ENCODE measurements around the gene MKRN2OS.
A peak's percentile ranks its signal among the peaks of the same experiment; 100 is the strongest.

MKRN2OS gene

DNA sequence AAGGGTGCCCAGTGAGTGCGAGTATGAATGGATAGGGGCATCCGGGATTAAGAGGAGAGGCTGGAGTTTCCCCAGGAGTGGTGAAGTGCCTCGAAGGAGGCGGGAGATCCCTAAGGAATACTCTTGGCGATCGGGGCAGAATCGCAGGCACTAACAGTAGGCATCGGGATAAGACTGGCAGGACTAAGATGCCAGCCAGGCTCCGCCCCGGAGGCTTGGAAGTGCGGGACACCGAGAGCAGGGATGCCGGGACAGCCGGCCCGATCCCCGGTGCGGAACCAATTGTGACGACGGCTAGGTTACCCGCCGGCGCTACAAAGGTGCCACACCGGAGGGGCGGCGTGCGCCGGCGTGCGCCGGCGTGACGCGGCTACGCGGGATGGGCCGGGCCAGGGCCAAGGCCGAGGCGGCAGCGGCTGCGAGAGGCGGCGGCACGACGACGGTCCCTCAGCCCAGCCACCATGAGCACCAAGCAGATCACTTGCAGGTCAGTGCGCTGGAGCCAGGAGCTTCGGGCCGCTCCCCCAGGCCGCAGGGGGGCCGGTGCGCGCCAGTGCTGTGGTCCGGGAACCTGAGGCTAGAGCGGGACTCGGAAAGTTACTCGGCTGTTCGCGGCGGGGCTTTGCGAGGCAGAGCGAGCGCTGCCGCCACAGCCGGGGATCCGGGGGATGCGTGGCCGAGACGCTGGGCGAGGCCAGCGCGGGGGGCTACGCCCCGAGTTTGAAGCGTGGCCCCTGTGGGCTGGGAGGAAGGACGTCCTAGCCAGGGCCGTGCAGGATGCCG is 11.6 kb upstream of the MKRN2OS start, which contains the start of gene MKRN2 (continued):
- TF ChIP-seq ZNF239 (tag by site-specific recombination; IDR thresholded peaks at IDR 0.05), result 0 out of 2 replicates have a peak, but pooled peaks have one; percentile 7
- TF ChIP-seq ZNF621 (tag by site-specific recombination; IDR thresholded peaks at IDR 0.05), result no peak
- TF ChIP-seq ZNF514 (tag by site-specific recombination; IDR thresholded peaks at IDR 0.05), result no peak
- no peak for TF ChIP-seq ZNF292 (tag by site-specific recombination; IDR thresholded peaks at IDR 0.05; ENCODE audit: borderline replicate concordance, low read depth)
- no peak for TF ChIP-seq ZNF157 (tag by site-specific recombination; IDR thresholded peaks at IDR 0.05)
- TF ChIP-seq PRDM10 (tag by site-specific recombination; IDR thresholded peaks at IDR 0.05), result peak; percentile 68
- peak; percentile 98 for TF ChIP-seq ZBTB48 (tag by site-specific recombination; IDR thresholded peaks at IDR 0.05)
- no peak for TF ChIP-seq ZBTB49 (tag by site-specific recombination; IDR thresholded peaks at IDR 0.05; ENCODE audit: low read depth)
- TF ChIP-seq ZFHX2 (tag by site-specific recombination; conservative IDR thresholded peaks at IDR 0.05), result no peak
- no peak; the same call in 1 of the 2 replicates for TF ChIP-seq BCL11A (tag by site-specific recombination; IDR thresholded peaks at IDR 0.05; ENCODE audit: low read depth)
- peak; percentile 83; the same call in 1 of the 2 replicates for TF ChIP-seq ZNF221 (tag by site-specific recombination; IDR thresholded peaks at IDR 0.05; ENCODE audit: borderline replicate concordance)
- TF ChIP-seq ZNF223 (tag by site-specific recombination; IDR thresholded peaks at IDR 0.05), result no peak
- peak; percentile 57; the same call in 1 of the 2 replicates for TF ChIP-seq TRIM28 (IDR thresholded peaks at IDR 0.05; ENCODE audit: borderline replicate concordance, low read length)
- TF ChIP-seq ZNF776 (tag by site-specific recombination; IDR thresholded peaks at IDR 0.05; ENCODE audit: borderline replicate concordance), result no peak
- TF ChIP-seq ZNF580 (tag by site-specific recombination; IDR thresholded peaks at IDR 0.05), result peak; percentile 58; the same call in 1 of the 2 replicates
- TF ChIP-seq ZNF280C (tag by site-specific recombination; IDR thresholded peaks at IDR 0.05), result no peak
- TF ChIP-seq, protein P1, sequence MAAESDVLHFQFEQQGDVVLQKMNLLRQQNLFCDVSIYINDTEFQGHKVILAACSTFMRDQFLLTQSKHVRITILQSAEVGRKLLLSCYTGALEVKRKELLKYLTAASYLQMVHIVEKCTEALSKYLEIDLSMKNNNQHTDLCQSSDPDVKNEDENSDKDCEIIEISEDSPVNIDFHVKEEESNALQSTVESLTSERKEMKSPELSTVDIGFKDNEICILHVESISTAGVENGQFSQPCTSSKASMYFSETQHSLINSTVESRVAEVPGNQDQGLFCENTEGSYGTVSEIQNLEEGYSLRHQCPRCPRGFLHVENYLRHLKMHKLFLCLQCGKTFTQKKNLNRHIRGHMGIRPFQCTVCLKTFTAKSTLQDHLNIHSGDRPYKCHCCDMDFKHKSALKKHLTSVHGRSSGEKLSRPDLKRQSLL (tag by site-specific recombination; IDR thresholded peaks at IDR 0.05), result peak; percentile 85
- peak; percentile 33; the same call in 1 of the 2 replicates for TF ChIP-seq WT1 (tag by site-specific recombination; IDR thresholded peaks at IDR 0.05)
- peak; percentile 8; the same call in 1 of the 2 replicates for TF ChIP-seq ZNF837 (tag by site-specific recombination; IDR thresholded peaks at IDR 0.05)
- TF ChIP-seq KLF1 (tag by site-specific recombination; IDR thresholded peaks at IDR 0.05), result peak; percentile 65
- peak; percentile 98 for TF ChIP-seq ZNF335 (tag by site-specific recombination; conservative IDR thresholded peaks at IDR 0.05)
- TF ChIP-seq ZNF155 (tag by site-specific recombination; IDR thresholded peaks at IDR 0.05), result no peak
- TF ChIP-seq ZSCAN16 (tag by site-specific recombination; IDR thresholded peaks at IDR 0.05), result no peak
- TF ChIP-seq ZNF555 (tag by site-specific recombination; conservative IDR thresholded peaks at IDR 0.05), result no peak
- peak; percentile 82 for TF ChIP-seq ZNF2 (tag by site-specific recombination; IDR thresholded peaks at IDR 0.05)
- TF ChIP-seq ZBTB20 (tag by site-specific recombination; IDR thresholded peaks at IDR 0.05), result peak; percentile 87; the same call in 1 of the 2 replicates
- TF ChIP-seq MEIS1 (CRISPR knock-in tag; IDR thresholded peaks at IDR 0.05; ENCODE audit: borderline replicate concordance), result no peak
- no peak; the same call in 1 of the 2 replicates for TF ChIP-seq MYNN (tag by site-specific recombination; IDR thresholded peaks at IDR 0.05; ENCODE audit: borderline replicate concordance)
- no peak for TF ChIP-seq GLI2 (tag by site-specific recombination; IDR thresholded peaks at IDR 0.05; ENCODE audit: borderline replicate concordance, low read depth)
- TF ChIP-seq GLI4 (tag by site-specific recombination; IDR thresholded peaks at IDR 0.05), result no peak
- no peak for TF ChIP-seq ZNF132 (tag by site-specific recombination; IDR thresholded peaks at IDR 0.05; ENCODE audit: borderline replicate concordance)

Data from HEK293 (cell line).